ENCODE data around the gene NDUFC1.

NDUFC1 gene

GRCh38 chr4:139243448-139244365, 58.6 kb downstream of the NDUFC1 start:
- DNase-seq (ENCODE audit: insufficient read length, low spot score) = no peak
- TF ChIP-seq POLR2A (IDR thresholded peaks at IDR 0.05; ENCODE audit: low read depth, low read length) (no peak), SPI1 (IDR thresholded peaks at IDR 0.05; ENCODE audit: low read depth, low read length) (no peak), POU2F2 (IDR thresholded peaks at IDR 0.05; ENCODE audit: low read depth, low read length) (no peak), POLR2AphosphoS5 (IDR thresholded peaks at IDR 0.05; ENCODE audit: low read depth, low read length) (no peak), PAX5 (IDR thresholded peaks at IDR 0.05; ENCODE audit: insufficient read depth, low read length, severe bottlenecking) (no peak), TAF1 (IDR thresholded peaks at IDR 0.05; ENCODE audit: low read depth, low read length) (no peak)
- no peak for FAIRE-seq

- FAIRE-seq (no peak), DNase-seq (ENCODE audit: insufficient read length, low spot score) (no peak)
- no peak for TF ChIP-seq SPI1 (IDR thresholded peaks at IDR 0.05; ENCODE audit: low read depth, low read length)
- no peak for TF ChIP-seq TAF1 (IDR thresholded peaks at IDR 0.05; ENCODE audit: low read depth, low read length)
- TF ChIP-seq PAX5 (IDR thresholded peaks at IDR 0.05; ENCODE audit: insufficient read depth, low read length, severe bottlenecking) = no peak
Observed at GRCh38 chr4:139242511-139243051, 59.7 kb downstream of the NDUFC1 start.

- DNase-seq (ENCODE audit: insufficient read length, low spot score) (no peak), FAIRE-seq (no peak)
- TF ChIP-seq SPI1 (IDR thresholded peaks at IDR 0.05; ENCODE audit: low read depth, low read length) (no peak), POU2F2 (IDR thresholded peaks at IDR 0.05; ENCODE audit: low read depth, low read length) (no peak), POLR2A (IDR thresholded peaks at IDR 0.05; ENCODE audit: low read depth, low read length) (no peak), TAF1 (IDR thresholded peaks at IDR 0.05; ENCODE audit: low read depth, low read length) (no peak), PAX5 (IDR thresholded peaks at IDR 0.05; ENCODE audit: insufficient read depth, low read length, severe bottlenecking) (no peak), POLR2AphosphoS5 (IDR thresholded peaks at IDR 0.05; ENCODE audit: low read depth, low read length) (no peak)
Observed at GRCh38 chr4:139241784-139242151, 60.5 kb downstream of the NDUFC1 start.

- TF ChIP-seq TAF1 (IDR thresholded peaks at IDR 0.05; ENCODE audit: low read depth, low read length) (no peak), POU2F2 (IDR thresholded peaks at IDR 0.05; ENCODE audit: low read depth, low read length) (no peak), SPI1 (IDR thresholded peaks at IDR 0.05; ENCODE audit: low read depth, low read length) (no peak), PAX5 (IDR thresholded peaks at IDR 0.05; ENCODE audit: insufficient read depth, low read length, severe bottlenecking) (no peak)
- FAIRE-seq (no peak), DNase-seq (ENCODE audit: insufficient read length, low spot score) (no peak)
Observed at GRCh38 chr4:139241086-139241783, 61.0 kb downstream of the NDUFC1 start.

Measured in GM12891 (cell line).